Caco-2 (cell line): ENCODE measurements around the gene TRIM59. TPM values are rescaled to one million over a fixed set of nuclear protein-coding genes. Genes with fewer than 3 reads are reported as not detected.

Source experiments
- BruUV-seq: library from RNA; stranded (reverse); fragments of 400-500 nt; replicated peaks from 2 replicates; lab custom pipeline; 2021; lab: Mats Ljungman, UMichigan
- CTCF ChIA-PET: fragments of 300-600 bp; sonication (Branson Sonifier 250); formaldehyde crosslinking; loops from one replicate; lab custom pipeline; 2022; ENCODE audit warnings: antibody characterized with exemption; lab: Charles Lee
- POLR2A ChIA-PET: fragments of 300-600 bp; sonication (Branson Sonifier 250); formaldehyde crosslinking; loops from one replicate; lab custom pipeline; 2022; ENCODE audit warnings: antibody characterized with exemption; lab: Charles Lee
- DNase-seq, 2 experiments: peaks; one replicate each; pipeline versions ENCODE4 v3.0.0 to v3.0.0-alpha.2; 2020 to 2022
- H3K27me3 ChIP-seq: replicated peaks from 2 replicates; pipeline ENCODE4 v1.6.0; 2011; ENCODE audit warnings: low read length; ENCODE audit not compliant: control insufficient read depth, insufficient read depth
- H3K36me3 ChIP-seq: 2 replicates; pipeline ENCODE4 v1.5.1; 2011; ENCODE audit warnings: low read length; ENCODE audit not compliant: control insufficient read depth, insufficient read depth
- H3K4me1 ChIP-seq: fragments of 250-450 bp; sonication (Bioruptor Pico); 2 replicates; pipeline ENCODE4 v1.5.1; 2020; ENCODE audit warnings: mild to moderate bottlenecking
- H3K4me3 ChIP-seq: 2 replicates; pipeline ENCODE4 v1.5.1; 2011; ENCODE audit warnings: low read depth, mild to moderate bottlenecking, control low read depth, low read length
- H3K9me3 ChIP-seq: fragments of 250-450 bp; sonication (Bioruptor Pico); 2 replicates; pipeline ENCODE4 v1.5.1; 2020; ENCODE audit warnings: mild to moderate bottlenecking, moderate library complexity
- H3K27ac Mint-ChIP-seq: one replicate; pipeline ENCODE4 v1.8.0; 2022; ENCODE audit warnings: mixed read lengths; ENCODE audit not compliant: unreplicated experiment
- H3K27me3 Mint-ChIP-seq: one replicate; pipeline ENCODE4 v1.8.0; 2022; ENCODE audit warnings: mixed read lengths; ENCODE audit not compliant: insufficient read depth, unreplicated experiment
- H3K36me3 Mint-ChIP-seq: one replicate; pipeline ENCODE4 v1.8.0; 2022; ENCODE audit warnings: mild to moderate bottlenecking, mixed read lengths; ENCODE audit not compliant: insufficient read depth, unreplicated experiment
- H3K4me1 Mint-ChIP-seq: one replicate; pipeline ENCODE4 v1.8.0; 2022; ENCODE audit warnings: low read depth, mixed read lengths; ENCODE audit not compliant: unreplicated experiment
- H3K4me3 Mint-ChIP-seq: one replicate; pipeline ENCODE4 v1.8.0; 2022; ENCODE audit warnings: mild to moderate bottlenecking, moderate library complexity, mixed read lengths; ENCODE audit not compliant: unreplicated experiment
- H3K9me3 Mint-ChIP-seq: one replicate; pipeline ENCODE4 v1.8.0; 2022; ENCODE audit warnings: mixed read lengths; ENCODE audit not compliant: unreplicated experiment
- intact Hi-C: fragments of 100-400 bp; cut with micrococcal nuclease; formaldehyde crosslinking; loops from one replicate; pipeline ENCODE4 v1.10.0; 2022; ENCODE audit not compliant: unreplicated experiment
- total RNA-seq: library from RNA; stranded (reverse); gene quantifications from 2 replicates; pipeline ENCODE4 v1.2.3, GENCODE V29; 2022
- TF ChIP-seq, protein P1 (sequence below), 2 experiments: fragments of 200-600 bp in 1 of 2; IDR thresholded peaks; 1 replicate in 1 of 2; 2 replicates in 1 of 2; pipeline versions ENCODE4 v1.5.1 to v1.8.0; 2011 to 2022; ENCODE audit warnings: antibody characterized with exemption in 1 of 2, control low read depth in 1 of 2, inconsistent platforms in 1 of 2, low read depth in 1 of 2, low read length in 1 of 2, mild to moderate bottlenecking in 1 of 2, moderate library complexity in 1 of 2; ENCODE audit not compliant: insufficient read depth in 1 of 2, severe bottlenecking in 1 of 2, unreplicated experiment in 1 of 2

TRIM59 gene
- total RNA-seq, 1 experiment from 2014 or later, result 4.5 TPM

- Histone ChIP-seq H3K9me3 (no peaks in the 10 kb centered on the region), H3K4me3 (no peak overlapping the region), H3K36me3 (no peaks in the 10 kb centered on the region), H3K4me1 (0 out of 2 replicates have a peak, but pooled peaks cover 5% of the 10 kb centered on the region), H3K27me3 (no peaks in the 10 kb centered on the region)
- peaks cover 9% of the 10 kb centered on the region for H3K36me3 Mint-ChIP-seq
- intact Hi-C loops, result no loop called here
- CTCF ChIA-PET, result no interaction called here
- peak overlapping the region; percentile 94 for H3K4me3 Mint-ChIP-seq
- DNase-seq, result no peak
- no peaks in the 10 kb centered on the region for H3K4me1 Mint-ChIP-seq
- TF ChIP-seq, protein P1, sequence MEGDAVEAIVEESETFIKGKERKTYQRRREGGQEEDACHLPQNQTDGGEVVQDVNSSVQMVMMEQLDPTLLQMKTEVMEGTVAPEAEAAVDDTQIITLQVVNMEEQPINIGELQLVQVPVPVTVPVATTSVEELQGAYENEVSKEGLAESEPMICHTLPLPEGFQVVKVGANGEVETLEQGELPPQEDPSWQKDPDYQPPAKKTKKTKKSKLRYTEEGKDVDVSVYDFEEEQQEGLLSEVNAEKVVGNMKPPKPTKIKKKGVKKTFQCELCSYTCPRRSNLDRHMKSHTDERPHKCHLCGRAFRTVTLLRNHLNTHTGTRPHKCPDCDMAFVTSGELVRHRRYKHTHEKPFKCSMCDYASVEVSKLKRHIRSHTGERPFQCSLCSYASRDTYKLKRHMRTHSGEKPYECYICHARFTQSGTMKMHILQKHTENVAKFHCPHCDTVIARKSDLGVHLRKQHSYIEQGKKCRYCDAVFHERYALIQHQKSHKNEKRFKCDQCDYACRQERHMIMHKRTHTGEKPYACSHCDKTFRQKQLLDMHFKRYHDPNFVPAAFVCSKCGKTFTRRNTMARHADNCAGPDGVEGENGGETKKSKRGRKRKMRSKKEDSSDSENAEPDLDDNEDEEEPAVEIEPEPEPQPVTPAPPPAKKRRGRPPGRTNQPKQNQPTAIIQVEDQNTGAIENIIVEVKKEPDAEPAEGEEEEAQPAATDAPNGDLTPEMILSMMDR (IDR thresholded peaks at IDR 0.05; ENCODE audit: insufficient read depth in 1 of 2, low read depth in 1 of 2, low read length in 1 of 2, severe bottlenecking in 1 of 2, unreplicated experiment in 1 of 2), result no peak
- no peaks in the 10 kb centered on the region for H3K9me3 Mint-ChIP-seq
- POLR2A ChIA-PET, result no interaction called here
- H3K27me3 Mint-ChIP-seq, result no peaks in the 10 kb centered on the region
- H3K27ac Mint-ChIP-seq, result no peak overlapping the region
- BruUV-seq, result no TSS peak
Observed at GRCh38 chr3:160450846-160451245, 1.3 kb upstream of the TRIM59 start.

GRCh38 chr3:160448845-160449635 lies 546 bp downstream of the TRIM59 start:
- Mint-ChIP-seq H3K36me3 (peaks cover 9% of the 10 kb centered on the region), H3K27me3 (no peaks in the 10 kb centered on the region), H3K9me3 (no peaks in the 10 kb centered on the region), H3K4me1 (no peaks in the 10 kb centered on the region), H3K4me3 (peak overlapping the region; percentile 94), H3K27ac (peak overlapping the region; percentile 93)
- ChIA-PET CTCF (interaction anchor here (0.6 kb wide), 1 partner anchor 700 kb away, joined by 3 read pairs; no protein-coding TSS in a partner anchor), POLR2A (interaction anchor here (0.6 kb wide), 1 partner anchor 49 kb away, joined by 3 read pairs; no protein-coding TSS in a partner anchor)
- Histone ChIP-seq H3K36me3 (no peaks in the 10 kb centered on the region; the same call in 1 of the 2 replicates), H3K4me1 (0 out of 2 replicates have a peak, but pooled peaks cover 5% of the 10 kb centered on the region), H3K27me3 (no peaks in the 10 kb centered on the region), H3K4me3 (peak overlapping the region; percentile 43), H3K9me3 (no peaks in the 10 kb centered on the region)
- no peak for DNase-seq
- TF ChIP-seq, protein P1 (IDR thresholded peaks at IDR 0.05; ENCODE audit: insufficient read depth in 1 of 2, low read depth in 1 of 2, low read length in 1 of 2, severe bottlenecking in 1 of 2, unreplicated experiment in 1 of 2), result no peak
- intact Hi-C loops, result loop anchor here (2.0 kb wide), 1 partner anchor 38 kb away; no protein-coding TSS in a partner anchor
- TSS peak; percentile 59 for BruUV-seq

DNA sequence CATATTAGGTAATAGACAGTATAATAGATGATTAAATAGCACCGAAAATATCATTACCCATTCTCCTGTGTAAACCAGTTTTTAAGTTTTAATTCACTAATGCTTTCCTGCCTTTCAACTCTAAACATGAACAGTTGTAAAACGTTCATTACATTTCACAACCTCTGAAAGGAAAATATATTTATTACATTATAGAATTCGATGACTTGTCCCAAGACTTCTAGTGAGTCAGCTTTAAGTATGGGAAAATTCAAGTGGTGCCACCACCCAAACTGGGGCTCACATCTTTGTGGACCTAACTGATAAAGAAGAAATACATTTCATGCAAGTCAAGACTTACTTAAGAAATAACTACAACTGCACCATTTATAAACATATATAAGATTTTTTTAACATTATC lies 2.0 kb downstream of the TRIM59 start:
- Mint-ChIP-seq H3K27me3 (no peaks in the 10 kb centered on the region), H3K27ac (no peak overlapping the region), H3K36me3 (peaks cover 9% of the 10 kb centered on the region), H3K4me3 (no peak overlapping the region), H3K9me3 (no peaks in the 10 kb centered on the region), H3K4me1 (no peaks in the 10 kb centered on the region)
- H3K4me3 ChIP-seq, result no peak overlapping the region
- no TSS peak for BruUV-seq
- ChIA-PET POLR2A (no interaction called here), CTCF (no interaction called here)
- intact Hi-C loops, result no loop called here
- H3K27me3 ChIP-seq, result no peaks in the 10 kb centered on the region
- H3K4me1 ChIP-seq, result 0 out of 2 replicates have a peak, but pooled peaks cover 5% of the 10 kb centered on the region
- no peaks in the 10 kb centered on the region for H3K9me3 ChIP-seq
- TF ChIP-seq, protein P1 (IDR thresholded peaks at IDR 0.05; ENCODE audit: insufficient read depth in 1 of 2, low read depth in 1 of 2, low read length in 1 of 2, severe bottlenecking in 1 of 2, unreplicated experiment in 1 of 2), result no peak
- no peak for DNase-seq
- H3K36me3 ChIP-seq, result no peaks in the 10 kb centered on the region; the same call in 1 of the 2 replicates
